NCI-H2029 (cell line): ENCODE measurements around the gene EIF2D.

ENCODE experiments used
- DNase-seq: peaks from one replicate; lab custom pipeline; 2025; lab: John Stamatoyannopoulos, UW

Gene EIF2D

DNA sequence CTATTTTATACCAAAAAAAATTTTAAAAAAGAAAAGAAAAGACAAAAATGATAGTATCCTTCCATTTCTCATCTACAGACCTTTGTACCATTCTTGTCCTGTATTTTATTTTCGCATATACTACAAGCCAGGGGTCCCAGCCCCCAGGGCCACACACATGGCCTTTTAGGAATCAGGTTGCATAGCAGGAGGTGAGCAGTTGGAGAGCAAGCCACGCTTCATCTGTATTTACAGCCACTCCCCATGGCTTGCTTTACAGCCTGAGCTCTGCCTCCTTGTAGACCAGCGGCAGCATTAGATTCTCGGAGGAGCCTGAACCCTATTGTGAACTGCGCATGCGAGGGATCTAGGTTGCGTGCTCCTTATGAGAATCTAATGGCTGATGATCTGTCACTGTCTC, 65.2 kb downstream of the EIF2D start:
- no peak for DNase-seq

- no peak for DNase-seq
These were observed 66.9 kb downstream of the EIF2D start for GRCh38 chr1:206545351-206545750.

GRCh38 chr1:206544562-206545257, 67.6 kb downstream of the EIF2D start:
- DNase-seq, result peak; percentile 45
